HCT116 (cell line): ENCODE measurements around the gene GABRB3. TPM values are rescaled to one million over a fixed set of nuclear protein-coding genes. Genes with fewer than 3 reads are reported as not detected.

ENCODE experiments used
- ATAC-seq: fragments of 200-7000 bp; cut with Tn5 transposase; 2 replicates; pipeline ENCODE4 v1.9.1; 2020; ENCODE audit warnings: mild to moderate bottlenecking, moderate library complexity
- BruUV-seq: library from RNA; stranded (reverse); fragments of 400-500 nt; replicated peaks from 2 replicates; lab custom pipeline; 2021; lab: Mats Ljungman, UMichigan
- CTCF ChIA-PET: fragments of 300-600 bp; sonication (Branson Sonifier 250); formaldehyde crosslinking; loops from one replicate; lab custom pipeline; 2021; ENCODE audit warnings: antibody characterized with exemption; lab: Charles Lee
- POLR2A ChIA-PET: fragments of 300-600, 350-600 bp; sonication (Branson Sonifier 250); formaldehyde crosslinking; loops from one replicate; lab custom pipeline; 2021; ENCODE audit warnings: antibody characterized with exemption; lab: Charles Lee
- RAD21 ChIA-PET, 2 experiments: fragments of 300-600 bp; sonication (Branson Sonifier 250); formaldehyde crosslinking; loops; one replicate each; lab custom pipeline; 2023; ENCODE audit warnings: low total read pairs in 2 of 2; ENCODE audit not compliant: uncharacterized antibody in 2 of 2, unreplicated experiment in 2 of 2, low non-redundant PET in 1 of 2; lab: Charles Lee
- DNase-seq: peaks from one replicate; pipeline ENCODE4 v3.0.0-alpha.2; 2010; ENCODE audit warnings: low read depth, low spot score
- H2AFZ ChIP-seq: fragments of 200-600 bp; shearing (Covaris generic), sonication (generic); 2 replicates; pipeline ENCODE4 v1.6.1; 2017; ENCODE audit warnings: low read depth, mixed run types, mixed read lengths, antibody characterized with exemption, low read length; ENCODE audit not compliant: poor library complexity, severe bottlenecking
- H3K27ac ChIP-seq: 2 replicates; pipeline ENCODE4 v1.5.1; 2012; ENCODE audit warnings: low read depth, low read length
- H3K27me3 ChIP-seq: fragments of 200-600 bp; sonication (generic); 2 replicates; pipeline ENCODE4 v1.6.1; 2016; ENCODE audit warnings: mixed run types, low read length, mixed read lengths; ENCODE audit not compliant: insufficient read depth
- H3K36me3 ChIP-seq, 2 experiments: fragments of 200-500 bp in 1 of 2; fragments of 200-600 bp in 1 of 2; sonication (Bioruptor generic) in 1 of 2; sonication (generic) in 1 of 2; 2 replicates each; pipeline versions ENCODE4 v1.5.1 to v1.6.1; 2014 to 2016; ENCODE audit warnings: low read length in 2 of 2, inconsistent platforms in 1 of 2, mixed read lengths in 1 of 2, mixed run types in 1 of 2; ENCODE audit not compliant: insufficient read depth in 2 of 2, control insufficient read depth in 1 of 2
- H3K4me1 ChIP-seq, 2 experiments: fragments of 200-600 bp in 1 of 2; sonication (generic) in 1 of 2; 2 replicates each; pipeline versions ENCODE4 v1.5.1 to v1.6.1; 2012 to 2017; ENCODE audit warnings: low read length in 2 of 2, inconsistent platforms in 1 of 2, mild to moderate bottlenecking in 1 of 2, mixed read lengths in 1 of 2, mixed run types in 1 of 2, moderate library complexity in 1 of 2; ENCODE audit not compliant: insufficient read depth in 2 of 2, control insufficient read depth in 1 of 2
- H3K4me2 ChIP-seq: fragments of 200-600 bp; sonication (generic); 2 replicates; pipeline ENCODE4 v1.6.1; 2017; ENCODE audit warnings: mixed run types, low read length, mixed read lengths
- H3K4me3 ChIP-seq, 2 experiments: fragments of 200-600 bp in 1 of 2; sonication (generic) in 1 of 2; replicated peaks in 1 of 2; 2 replicates each; pipeline ENCODE4 v1.5.1; 2011 to 2016; ENCODE audit warnings: low read length in 2 of 2, control low read depth in 1 of 2, low read depth in 1 of 2, mild to moderate bottlenecking in 1 of 2, mixed read lengths in 1 of 2, mixed run types in 1 of 2
- H3K79me2 ChIP-seq: fragments of 200-600 bp; sonication (generic); 2 replicates; pipeline ENCODE4 v1.6.1; 2017; ENCODE audit warnings: mild to moderate bottlenecking, mixed run types, low read length, moderate library complexity, mixed read lengths; ENCODE audit not compliant: insufficient read depth
- H3K9ac ChIP-seq: fragments of 200-600 bp; sonication (generic); 2 replicates; pipeline ENCODE4 v1.6.1; 2016; ENCODE audit warnings: low read length, mixed read lengths
- H3K9me2 ChIP-seq: fragments of 200-600 bp; sonication (generic), shearing (Covaris generic); 2 replicates; pipeline ENCODE4 v1.6.1; 2017; ENCODE audit warnings: mixed run types, mild to moderate bottlenecking, moderate library complexity; ENCODE audit not compliant: insufficient read depth
- H3K9me3 ChIP-seq, 2 experiments: fragments of 200-500 bp in 1 of 2; fragments of 200-600 bp in 1 of 2; sonication (Bioruptor generic) in 1 of 2; sonication (generic) in 1 of 2; 2 replicates each; pipeline ENCODE4 v1.6.1; 2014 to 2017; ENCODE audit warnings: low read length in 2 of 2, mixed read lengths in 2 of 2, inconsistent platforms in 1 of 2, low read depth in 1 of 2, mild to moderate bottlenecking in 1 of 2, mixed run types in 1 of 2, moderate library complexity in 1 of 2; ENCODE audit not compliant: control insufficient read depth in 1 of 2, insufficient read depth in 1 of 2
- H4K20me1 ChIP-seq: fragments of 200-600 bp; sonication (generic), shearing (Covaris generic); 2 replicates; pipeline ENCODE4 v1.6.1; 2017; ENCODE audit warnings: mixed run types, mild to moderate bottlenecking, moderate library complexity; ENCODE audit not compliant: insufficient read depth
- CBX3 ChIP-seq: IDR thresholded peaks from 2 replicates; pipeline ENCODE4 v1.6.1; 2012; ENCODE audit warnings: low read depth
- CEBPB ChIP-seq: IDR thresholded peaks from 2 replicates; pipeline ENCODE4 v1.6.1; 2012; ENCODE audit warnings: low read depth
- EGR1 ChIP-seq: IDR thresholded peaks from 2 replicates; pipeline ENCODE4 v1.6.1; 2012; ENCODE audit warnings: low read depth
- ELF1 ChIP-seq: IDR thresholded peaks from 2 replicates; pipeline ENCODE4 v1.6.1; 2012; ENCODE audit warnings: low read depth, borderline replicate concordance
- MAX ChIP-seq: IDR thresholded peaks from 2 replicates; pipeline ENCODE4 v1.6.1; 2012
- REST ChIP-seq: IDR thresholded peaks from 2 replicates; pipeline ENCODE4 v1.6.1; 2012; ENCODE audit warnings: low read depth
- SRF ChIP-seq: IDR thresholded peaks from 2 replicates; pipeline ENCODE4 v1.6.1; 2012; ENCODE audit warnings: low read depth
- TCF7L2 ChIP-seq: IDR thresholded peaks from 2 replicates; pipeline ENCODE4 v1.7.0; 2011; ENCODE audit warnings: borderline replicate concordance, inconsistent platforms; ENCODE audit not compliant: insufficient read depth, insufficient read length; ENCODE audit errors: extremely low read depth
- YY1 ChIP-seq: IDR thresholded peaks from 2 replicates; pipeline ENCODE4 v1.6.1; 2011; ENCODE audit warnings: low read length, low read depth, moderate library complexity, mild to moderate bottlenecking; ENCODE audit not compliant: insufficient replicate concordance; ENCODE audit errors: extremely low read depth
- ZFX ChIP-seq: fragments of 450-650 bp; IDR thresholded peaks from 2 replicates; pipeline ENCODE4 v1.6.1; 2017
- intact Hi-C: fragments of 100-400 bp; cut with micrococcal nuclease; formaldehyde crosslinking; loops from 2 replicates; pipeline ENCODE4 v1.10.0; 2022
- total RNA-seq: library from RNA; stranded (reverse); gene quantifications from one replicate; pipeline ENCODE4 v1.2.1, GENCODE V29; 2021; ENCODE audit not compliant: unreplicated experiment

GABRB3 gene
- total RNA-seq, 1 experiment from 2014 or later = 0.52 TPM

GRCh38 chr15:26670116-26670515 lies 102.8 kb downstream of the GABRB3 start:
- Histone ChIP-seq H3K4me3 (no peak overlapping the region), H3K4me2 (no peak overlapping the region), H3K27me3 (no peaks in the 10 kb centered on the region), H4K20me1 (no peaks in the 10 kb centered on the region), H3K27ac (no peak overlapping the region), H3K36me3 (no peaks in the 10 kb centered on the region), H3K9me3 (peaks cover 22 to 49% of the 10 kb centered on the region in 2 experiments; a peak in 2 of 4 replicates), H3K9me2 (no peaks in the 10 kb centered on the region), H2AFZ (no peak overlapping the region), H3K4me1 (no peaks in the 10 kb centered on the region), H3K9ac (no peak overlapping the region), H3K79me2 (no peaks in the 10 kb centered on the region)
- no TSS peak for BruUV-seq
- DNase-seq (no peak), ATAC-seq (no peak)
- POLR2A ChIA-PET = no interaction called here
- RAD21 ChIA-PET = no interaction called here
- CTCF ChIA-PET = no interaction called here
- intact Hi-C loops = no loop called here
- TF ChIP-seq EGR1 = no peak
- no peak for TF ChIP-seq YY1
- no peak for TF ChIP-seq SRF
- no peak for TF ChIP-seq CBX3
- TF ChIP-seq MAX = no peak
- TF ChIP-seq CEBPB = no peak
- no peak for TF ChIP-seq REST
- no peak for TF ChIP-seq ELF1
- TF ChIP-seq TCF7L2 = no peak
- TF ChIP-seq ZFX = no peak
- TF ChIP-seq, all 23 proteins: peak for 0
